Stimulated activated CD4-positive, alpha-beta T cell treated with anti-CD3 and anti-CD28 coated beads, Interleukin-1b, Interleukin-23, amount 100 ng/mL, for 4 hours (primary cell): ENCODE data around the gene DNAJC21.
"Not testable (repeated sequence)": the region's sequence is repeated elsewhere in the genome, so short reads cannot be mapped to it uniquely, and the experiment has no call there.

Experiments
- DNase-seq, 2 donors: peaks; one replicate each; pipeline ENCODE4 v3.0.0-alpha.2; 2020; ENCODE audit warnings: low read depth in 2 of 2

Gene DNAJC21

DNA sequence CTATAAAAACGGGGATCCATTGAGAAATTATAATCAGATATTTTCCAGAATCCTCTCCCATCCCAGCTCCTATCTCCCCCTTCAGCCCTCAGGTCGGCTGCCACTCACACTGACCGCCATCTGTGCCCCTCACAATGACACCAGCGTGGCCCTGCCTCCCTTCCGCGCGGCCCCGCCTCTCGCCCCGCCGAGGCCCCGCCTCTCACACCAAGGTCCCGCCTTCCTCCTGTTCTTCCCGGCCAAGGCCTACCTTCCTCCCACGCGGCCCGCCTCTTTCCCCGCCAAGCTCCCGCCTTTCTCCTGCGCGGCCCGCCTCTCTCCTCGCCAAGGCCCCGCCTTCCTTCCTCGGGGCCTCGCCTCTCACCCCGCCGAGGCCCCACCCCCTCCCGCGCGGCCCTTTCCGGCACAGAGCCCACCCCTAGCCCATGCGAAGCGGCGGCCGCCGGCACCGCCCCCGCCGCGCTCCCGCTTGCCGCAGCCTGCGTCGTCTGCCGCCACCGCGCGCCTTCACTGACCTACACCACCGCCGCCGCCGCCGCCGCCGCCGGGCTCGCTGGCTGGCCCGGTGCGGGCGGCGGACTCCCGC lies at the start of gene DNAJC21:
Gene DNAJC21 (plus strand): TSS at position 426 of the 586 bp plus-strand sequence. CDS start 261 bp downstream, outside the sequence.
- peak; percentile 98 to 99 for DNase-seq

DNA sequence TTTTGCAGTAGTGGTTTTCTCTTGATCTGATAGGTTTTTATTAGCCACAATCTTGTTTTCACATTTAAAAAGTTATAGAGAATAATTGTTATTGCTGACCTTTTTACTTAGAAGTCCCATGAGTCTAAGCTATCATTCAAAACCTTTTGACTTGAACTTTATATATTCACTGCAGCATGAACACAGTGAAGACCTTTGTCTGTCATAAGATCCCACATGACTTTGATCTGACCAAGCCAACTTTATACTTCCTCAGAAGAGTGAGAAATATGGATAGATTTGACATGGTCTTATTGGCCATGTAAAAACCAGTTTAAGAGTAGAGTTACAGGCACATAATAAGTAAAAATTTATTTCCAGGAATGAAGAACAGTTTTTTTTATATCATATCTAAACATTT lies 48.1 kb upstream of the DNAJC21 start:
- DNase-seq: no peak

DNA sequence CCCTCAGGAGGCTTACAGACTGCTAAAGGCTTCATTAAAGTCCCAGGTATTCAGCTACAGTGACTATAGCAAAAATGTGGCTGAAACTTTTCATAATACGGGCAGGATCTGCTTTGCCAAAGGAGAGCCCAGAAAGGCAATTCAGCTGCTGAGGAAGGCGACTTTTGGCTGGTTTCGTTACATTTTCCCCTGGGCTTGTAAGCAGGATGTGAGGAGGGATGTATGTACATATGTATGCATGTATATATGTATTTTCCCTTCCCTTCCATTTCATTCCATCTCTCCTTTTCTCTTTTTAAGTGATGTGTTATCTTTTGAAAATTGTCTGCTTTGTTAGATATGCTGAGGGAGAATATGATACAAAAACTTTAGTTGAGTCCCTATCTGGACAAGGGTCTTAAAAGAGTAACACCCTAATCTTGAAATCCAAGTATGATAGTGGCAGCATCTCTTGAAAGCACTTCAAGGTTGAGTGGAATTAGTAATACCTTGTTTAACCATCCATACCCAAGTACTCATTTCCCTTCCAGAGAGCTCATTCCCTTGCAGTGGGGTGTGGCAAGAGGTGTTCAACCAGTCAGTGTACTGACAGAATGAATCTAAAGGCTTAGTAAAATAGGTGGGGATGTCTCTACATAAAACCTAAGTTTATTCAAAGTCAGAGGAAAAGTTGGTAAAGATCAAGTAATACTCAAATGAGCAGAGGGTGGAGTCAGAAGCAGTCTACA lies 42.8 kb upstream of the DNAJC21 start:
- DNase-seq: no peak

DNA sequence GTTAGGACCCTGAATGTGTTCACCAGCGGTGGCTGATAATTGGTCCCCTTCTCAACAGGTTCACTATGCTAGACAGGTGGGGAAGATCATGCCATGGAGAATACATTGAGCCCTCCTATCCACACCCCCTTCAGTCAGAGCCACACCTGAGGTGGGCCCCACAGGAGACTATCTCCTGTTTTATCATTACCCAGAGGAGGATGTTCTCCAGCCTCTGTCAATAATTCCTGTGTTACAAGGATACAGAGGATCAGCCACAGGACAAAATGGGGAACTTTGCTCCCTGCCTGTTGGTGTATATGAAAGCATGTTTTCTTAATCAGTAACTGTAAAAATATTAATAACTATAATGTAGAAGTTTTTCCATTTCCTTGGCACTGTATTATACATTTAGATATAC lies 40.0 kb upstream of the DNAJC21 start:
- no peak for DNase-seq

DNA sequence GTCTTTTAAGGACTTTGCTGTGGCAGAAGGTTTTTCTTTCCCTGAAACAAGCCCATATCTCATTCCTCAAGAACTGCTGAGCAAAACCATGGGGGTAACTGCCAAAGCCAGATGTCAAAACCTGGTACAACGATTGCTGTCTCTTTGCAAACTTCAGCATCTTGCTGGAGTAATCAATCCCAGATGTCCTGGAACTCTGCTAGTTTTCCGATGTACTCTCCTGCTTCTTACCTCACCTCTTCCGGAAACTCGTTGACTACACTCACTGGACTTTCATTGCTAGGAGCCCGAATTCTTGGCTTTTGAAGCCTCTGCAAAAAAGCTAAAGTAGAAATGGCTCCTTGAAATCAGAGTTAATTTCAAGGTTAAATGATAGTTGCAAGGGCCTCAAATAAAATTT lies 37.4 kb upstream of the DNAJC21 start:
- DNase-seq: no peak

DNA sequence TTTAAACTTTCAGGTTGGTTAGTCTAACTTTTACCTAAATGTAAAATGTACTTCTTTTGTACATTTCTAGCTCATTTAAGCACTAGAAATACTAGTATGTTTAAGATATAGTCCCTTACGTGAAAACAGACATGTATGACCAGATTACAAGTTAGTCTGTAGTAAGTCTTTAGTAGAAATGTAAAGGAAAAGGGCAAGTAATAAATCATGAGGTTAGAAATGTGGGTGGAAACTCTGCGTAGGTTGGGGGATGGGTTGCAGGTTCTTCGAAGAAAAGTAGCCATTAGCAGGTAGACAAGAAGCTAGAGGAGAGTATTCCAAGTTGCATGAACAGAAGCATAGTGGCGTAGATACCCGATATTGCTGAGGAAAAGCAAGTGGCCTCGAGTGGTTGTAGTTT lies 36.9 kb upstream of the DNAJC21 start:
- DNase-seq: no peak

DNA sequence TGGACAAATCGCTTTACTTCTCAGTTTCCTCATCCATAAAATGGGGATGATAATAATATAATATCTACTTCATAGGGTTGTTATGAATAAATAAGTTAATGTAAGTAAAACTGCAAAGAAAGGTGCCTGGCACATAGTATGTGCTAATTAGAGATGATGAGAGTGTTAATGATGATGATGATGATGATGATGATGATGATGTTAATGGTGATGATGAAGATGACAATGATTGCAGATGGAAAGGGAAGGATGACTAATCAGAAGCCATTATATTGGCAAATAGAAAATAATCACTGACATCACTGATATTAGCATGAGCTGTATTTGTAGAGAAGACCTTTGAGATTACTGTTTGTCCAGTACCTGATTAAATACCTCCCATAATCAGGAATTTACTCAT lies 34.6 kb upstream of the DNAJC21 start:
- DNase-seq: no peak

DNA sequence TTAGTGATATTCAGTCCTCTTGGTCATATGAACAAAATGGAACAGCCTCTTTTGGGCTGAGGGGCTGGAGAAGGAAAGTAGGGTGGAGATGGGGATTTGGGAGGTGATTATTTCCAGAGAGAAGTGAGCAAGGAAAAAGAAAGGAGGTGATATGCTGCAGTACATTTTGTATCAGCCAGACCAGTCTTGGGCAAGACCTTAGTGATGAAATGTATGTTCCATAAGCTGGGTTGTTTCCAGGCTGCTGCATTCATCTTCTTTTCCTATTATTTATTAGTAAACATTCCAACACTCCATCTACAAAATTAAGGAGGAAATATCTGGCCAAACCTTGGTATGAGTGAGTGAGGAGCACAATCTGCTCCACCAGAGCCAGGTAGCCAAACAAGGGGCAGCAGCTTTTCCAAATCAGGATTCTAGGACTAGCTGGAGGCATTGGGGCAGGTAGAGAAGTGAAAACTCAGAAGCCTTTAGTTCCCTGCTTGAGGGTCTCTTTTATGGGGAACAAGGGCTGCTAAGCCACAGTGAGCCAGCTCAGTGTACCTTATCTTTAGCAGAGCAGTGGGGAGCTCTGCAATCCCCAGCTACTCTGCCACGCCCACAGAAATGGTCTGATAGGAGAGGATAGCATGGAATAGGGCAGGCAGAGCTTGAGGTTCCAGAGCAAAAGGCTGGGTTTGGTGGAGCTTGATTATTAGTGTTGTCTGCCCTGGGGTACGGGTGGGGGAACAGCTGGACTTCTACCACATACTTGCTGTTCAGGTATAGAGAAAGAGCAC lies 33.5 kb upstream of the DNAJC21 start:
- no peak for DNase-seq

DNA sequence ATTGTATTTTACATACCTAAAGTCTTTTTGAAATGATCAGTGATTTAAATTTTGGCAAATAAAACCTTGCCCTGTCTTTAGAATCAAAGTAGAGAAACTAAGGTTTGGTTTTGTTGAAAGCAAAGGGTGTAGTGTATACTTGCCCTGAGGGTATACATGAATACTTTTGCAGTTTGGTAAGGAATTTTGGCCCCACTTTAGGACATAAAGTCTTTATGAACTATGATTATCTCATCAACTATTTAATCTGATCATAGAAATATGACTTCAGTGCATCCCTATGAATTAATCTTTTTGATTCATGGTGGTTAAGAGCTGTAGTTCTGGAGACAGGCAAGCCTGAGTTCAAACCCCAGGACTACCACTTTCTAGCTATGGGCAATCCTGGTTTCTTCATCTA lies 31.7 kb upstream of the DNAJC21 start:
- no peak for DNase-seq

DNA sequence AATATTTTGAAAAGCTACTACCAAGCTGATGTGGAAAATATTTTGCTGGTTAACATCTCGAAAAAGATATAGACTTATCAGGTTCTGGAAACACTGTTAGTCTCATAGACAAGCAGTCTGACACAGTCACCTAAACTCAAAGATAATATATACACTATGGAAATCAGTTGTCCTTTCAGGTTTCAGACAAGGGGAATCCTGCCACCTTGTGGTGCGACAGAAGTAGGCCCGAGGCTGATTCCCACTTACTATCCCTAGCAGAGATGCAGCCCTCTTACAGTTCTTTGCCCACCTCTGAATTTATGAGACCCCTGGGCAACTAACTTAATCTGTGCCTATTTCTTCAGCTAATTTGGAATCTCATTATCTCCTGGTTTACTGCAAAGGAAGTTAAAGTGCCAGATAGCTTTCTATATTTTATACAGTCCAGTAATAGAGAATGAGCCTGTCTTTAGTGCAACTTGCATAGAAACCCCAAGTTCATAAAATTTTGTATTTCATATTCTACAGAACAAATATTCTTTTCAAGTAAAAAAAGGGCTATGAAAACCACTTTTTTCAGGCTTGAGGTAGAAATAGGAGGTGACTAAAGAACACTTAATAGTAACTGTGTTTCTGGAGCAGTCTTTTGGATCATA lies 31.0 kb upstream of the DNAJC21 start:
- peak; percentile 37 to 53 for DNase-seq

DNA sequence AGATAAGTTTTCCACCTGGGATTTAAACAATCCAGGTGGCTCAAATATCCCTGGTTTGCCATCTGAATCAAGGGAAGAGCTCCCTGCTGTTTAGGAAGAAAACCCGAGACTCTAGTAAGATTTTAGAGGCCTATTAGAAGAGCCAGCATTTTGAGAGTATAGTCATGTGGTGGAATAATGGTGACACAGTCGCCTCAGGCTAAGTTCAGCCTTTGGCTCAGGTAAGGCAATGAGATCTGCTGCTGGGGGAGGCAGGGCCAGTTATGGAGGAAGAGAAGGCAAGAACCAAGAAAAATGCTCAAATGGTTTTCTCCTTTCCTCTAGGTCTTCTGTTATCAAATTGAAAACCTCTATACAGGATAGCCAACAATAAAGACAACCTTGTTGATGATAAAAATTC lies 30.3 kb upstream of the DNAJC21 start:
- no peak for DNase-seq

DNA sequence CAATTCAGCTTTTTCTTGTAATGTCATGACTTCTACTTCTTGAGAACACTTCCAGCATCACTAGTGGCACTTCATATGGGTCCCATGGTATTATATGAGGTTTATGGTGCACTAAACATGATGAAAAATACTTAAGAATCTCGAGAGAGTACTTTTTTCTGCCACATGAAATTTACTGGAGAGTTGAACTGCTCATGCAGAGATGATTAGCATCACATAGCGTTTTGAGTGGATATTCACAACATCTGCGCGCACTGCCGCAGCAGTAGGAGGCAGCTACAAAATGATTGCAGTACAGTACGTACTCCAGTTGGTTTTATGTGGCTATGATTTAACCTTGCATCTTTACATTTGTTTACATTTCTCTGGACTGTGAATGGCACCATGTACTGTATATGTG lies 28.7 kb upstream of the DNAJC21 start:
- DNase-seq: no peak

DNA sequence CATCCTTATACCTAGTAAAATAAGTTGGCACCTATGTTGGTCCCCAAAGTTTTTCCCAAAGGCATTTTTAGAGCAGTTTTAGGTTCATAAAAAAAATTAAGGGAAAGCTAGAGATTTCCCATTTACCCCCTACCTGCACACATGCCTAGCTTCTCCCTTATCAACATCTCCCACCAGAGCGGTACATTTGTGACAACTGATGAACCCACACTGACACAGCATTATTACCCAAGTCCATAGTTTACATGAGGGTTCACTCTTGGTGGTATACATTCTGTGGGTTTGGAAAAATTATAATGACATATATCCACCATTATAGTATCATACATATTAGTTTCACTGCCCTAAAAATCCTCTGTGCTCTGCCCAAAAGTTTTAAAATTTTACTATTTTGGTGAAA lies 26.1 kb upstream of the DNAJC21 start:
- no peak for DNase-seq

DNA sequence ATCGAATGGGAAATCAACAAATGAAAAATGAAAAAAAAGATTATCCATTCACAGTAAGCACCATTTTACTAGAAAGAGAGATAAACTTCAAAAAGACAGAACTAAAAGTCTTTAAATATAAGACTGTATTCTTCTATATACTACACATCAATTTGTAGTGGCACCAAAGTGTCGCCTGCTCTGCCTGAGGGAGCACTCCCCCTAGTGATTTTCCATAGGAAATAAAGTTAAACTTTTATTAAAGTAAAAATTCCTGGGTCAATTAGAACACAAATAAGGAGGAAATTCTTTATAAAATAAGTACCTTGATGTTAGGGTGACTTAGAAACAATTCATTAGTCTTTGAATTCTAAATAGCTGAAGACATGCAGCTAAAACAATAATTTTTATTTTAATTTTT lies 23.8 kb upstream of the DNAJC21 start:
- DNase-seq: no peak

DNA sequence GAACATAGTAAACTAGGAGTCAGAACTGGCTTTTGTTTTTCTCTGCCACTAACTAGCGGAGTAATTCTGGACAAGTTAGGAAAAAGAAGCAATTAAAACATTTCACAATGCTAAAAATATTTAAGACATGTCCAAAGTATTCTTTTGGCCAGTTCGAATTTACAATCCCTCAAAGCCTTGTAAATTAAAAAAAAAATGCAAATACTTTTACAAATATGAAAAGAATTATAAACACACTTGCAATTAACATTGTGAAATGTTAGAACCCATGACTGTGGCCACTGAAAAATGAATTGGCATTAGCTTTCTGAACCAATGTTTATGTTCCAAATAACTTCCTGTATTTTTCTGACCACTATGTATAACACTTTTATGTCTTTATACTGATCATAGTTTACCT lies 16.3 kb upstream of the DNAJC21 start:
- DNase-seq: no peak

DNA sequence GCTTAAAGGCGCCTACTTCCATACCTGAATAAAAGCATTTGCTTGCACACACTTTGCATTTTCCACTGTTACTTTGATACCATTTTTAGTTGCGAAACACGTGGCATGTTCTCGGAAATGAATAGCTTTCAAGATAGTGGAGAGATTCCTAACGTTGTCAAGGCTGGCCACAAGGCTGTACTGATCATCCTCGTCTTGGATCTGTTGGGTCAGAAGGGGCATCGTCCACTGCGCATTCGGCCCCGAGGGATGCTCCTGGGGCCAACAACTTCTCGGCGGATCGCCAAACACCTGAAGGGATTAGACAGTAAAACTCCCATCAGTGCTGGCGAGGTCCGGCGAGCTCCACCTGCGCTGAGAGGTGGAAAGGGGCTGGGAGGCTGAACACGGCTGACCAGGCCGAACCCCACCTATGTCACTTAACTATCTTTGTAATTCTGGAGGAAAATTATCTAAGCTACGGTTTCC lies 14.7 kb upstream of the DNAJC21 start:
- DNase-seq: peak in 1 of 2 donors; percentile 12

DNA sequence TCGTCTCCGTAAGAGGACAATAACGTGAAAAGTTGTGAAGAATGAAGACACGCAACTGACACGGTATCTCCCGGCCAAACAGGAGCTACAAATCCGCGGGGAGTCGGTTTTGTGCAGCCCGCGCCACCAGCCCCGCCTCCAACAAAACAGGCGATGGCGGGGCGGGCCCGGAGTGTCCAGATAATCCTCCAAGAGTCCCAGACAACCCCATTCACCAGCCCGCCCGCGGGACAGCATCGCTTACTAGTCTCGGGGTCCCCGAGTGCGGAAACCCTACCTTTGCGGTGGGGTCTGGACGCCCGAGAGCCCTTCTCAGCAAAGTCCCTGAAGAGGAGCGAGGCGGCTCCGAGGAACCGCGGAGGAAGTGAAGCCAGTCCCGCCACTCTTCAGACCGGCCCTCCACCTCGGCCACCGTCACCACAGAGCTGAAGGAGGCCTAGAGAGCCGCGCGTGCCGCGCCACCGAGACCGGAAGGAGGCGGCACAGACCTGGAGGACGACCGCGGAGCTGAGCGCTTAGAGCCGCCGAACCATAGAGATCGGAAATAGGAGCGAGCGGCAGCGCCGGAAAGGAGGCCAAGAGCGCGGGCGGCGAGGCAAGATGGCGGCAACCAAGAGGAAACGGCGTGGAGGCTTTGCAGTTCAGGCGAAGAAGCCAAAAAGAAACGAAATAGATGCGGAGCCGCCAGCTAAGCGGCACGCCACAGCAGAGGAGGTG lies 14.1 kb upstream of the DNAJC21 start, which contains the start of the genes BRIX1 and RAD1:
Gene BRIX1 (plus strand): TSS at position 573 of the 717 bp plus-strand sequence. CDS start 28 bp downstream, at position 601.
Gene RAD1 (minus strand): TSS at position 366 of the 717 bp plus-strand sequence. CDS start 612 bp downstream, outside the sequence.
- peak; percentile 86 to 87 for DNase-seq

DNA sequence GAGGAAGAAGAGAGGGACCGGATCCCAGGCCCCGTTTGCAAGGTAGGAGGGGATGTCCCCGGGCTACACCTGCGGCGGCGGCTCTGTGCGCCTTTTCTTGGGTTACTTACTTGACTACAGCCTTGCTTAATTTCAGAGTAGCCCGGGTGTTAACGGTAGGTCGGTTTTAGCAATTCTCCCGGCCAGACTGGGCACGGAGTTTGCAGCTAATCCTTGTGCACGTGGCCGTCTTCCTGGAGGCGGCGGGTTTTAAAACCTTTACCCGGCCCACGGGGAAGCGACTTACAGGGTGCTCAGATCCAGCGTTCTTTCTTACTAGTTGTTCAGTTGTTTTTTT lies 13.5 kb upstream of the DNAJC21 start:
- DNase-seq: no peak

DNA sequence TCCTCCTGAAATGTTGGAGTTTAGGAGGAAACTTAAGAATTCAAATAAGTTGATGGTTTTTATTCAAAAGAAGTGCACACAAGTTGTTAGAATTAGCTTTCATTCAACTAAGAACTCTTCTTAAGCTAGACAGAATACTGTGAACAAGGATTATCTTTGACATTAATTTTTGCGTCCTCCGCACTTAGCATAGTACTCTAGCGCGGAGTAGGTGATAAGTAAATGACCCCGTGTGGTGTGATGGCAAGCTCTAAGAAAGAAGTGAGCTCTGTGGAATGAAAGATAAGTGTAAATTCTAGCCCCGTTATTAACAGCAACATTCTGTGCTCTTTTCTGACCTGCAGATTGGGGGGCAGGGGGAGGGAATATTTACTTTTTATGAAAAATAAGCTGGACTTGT lies 12.8 kb upstream of the DNAJC21 start:
- no peak for DNase-seq

DNA sequence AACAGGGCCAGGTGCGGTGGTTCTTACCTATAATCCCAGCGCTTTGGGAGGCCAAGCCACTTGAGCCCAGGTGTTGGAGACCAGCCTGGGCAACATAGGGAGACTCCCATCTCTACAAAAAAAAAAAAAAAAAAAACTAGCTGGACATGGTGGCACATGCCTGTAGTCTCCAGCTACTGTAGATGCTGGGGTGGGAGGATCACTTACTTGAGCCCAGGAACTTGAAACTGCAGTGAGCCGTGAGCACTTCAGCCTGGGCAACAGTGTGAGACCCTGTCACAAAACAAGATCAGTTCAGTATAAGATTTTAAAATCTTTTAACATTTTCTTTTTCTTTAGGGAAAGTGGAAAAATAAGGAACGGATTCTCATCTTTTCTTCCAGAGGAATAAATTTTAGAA lies 11.3 kb upstream of the DNAJC21 start:
- DNase-seq: no peak

DNA sequence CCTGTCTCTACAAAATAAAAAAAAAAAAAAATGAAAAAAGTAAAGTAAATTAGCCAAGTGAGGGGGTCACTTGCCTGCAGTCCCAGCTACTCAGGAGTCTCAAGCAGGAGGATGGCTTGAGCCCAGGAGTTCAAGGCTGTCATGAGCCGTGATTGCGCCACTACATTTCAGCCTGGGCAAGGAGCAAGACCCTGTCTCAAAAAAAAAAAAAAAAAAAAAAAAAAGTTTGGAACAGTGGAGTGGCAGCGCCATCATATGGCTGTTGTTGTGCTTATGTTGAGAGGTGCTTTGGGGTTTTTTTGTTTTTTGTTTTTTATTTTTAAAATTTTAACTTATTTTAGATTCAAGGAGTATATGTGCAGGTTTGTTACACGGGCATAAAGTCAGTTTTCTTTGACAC lies 10.3 kb upstream of the DNAJC21 start:
- DNase-seq: no peak

DNA sequence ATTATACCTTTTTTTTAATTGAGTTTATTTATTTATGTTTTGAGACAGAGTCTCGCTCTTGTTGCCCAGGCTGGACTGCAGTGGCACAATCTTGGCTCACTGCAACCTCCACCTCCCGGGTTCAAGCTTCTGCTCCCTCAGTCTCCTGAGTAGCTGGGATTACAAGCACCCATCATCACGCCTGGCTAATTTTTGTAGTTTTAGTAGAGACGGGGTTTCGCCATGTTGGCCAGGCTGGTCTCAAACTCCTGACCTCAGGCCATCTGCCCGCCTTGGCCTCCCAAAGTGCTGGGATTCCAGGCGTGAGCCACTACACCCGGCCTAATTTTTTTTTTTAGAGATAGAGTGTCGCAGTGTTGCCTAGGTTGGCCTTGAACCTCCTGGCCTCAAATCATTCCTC lies 6.1 kb upstream of the DNAJC21 start:
- DNase-seq: not testable (repeated sequence)
